ENCODE data around the gene SPRTN.

GRCh38 chr1:231387770-231388669, 49.9 kb downstream of the SPRTN start:
- TF ChIP-seq, protein P1, sequence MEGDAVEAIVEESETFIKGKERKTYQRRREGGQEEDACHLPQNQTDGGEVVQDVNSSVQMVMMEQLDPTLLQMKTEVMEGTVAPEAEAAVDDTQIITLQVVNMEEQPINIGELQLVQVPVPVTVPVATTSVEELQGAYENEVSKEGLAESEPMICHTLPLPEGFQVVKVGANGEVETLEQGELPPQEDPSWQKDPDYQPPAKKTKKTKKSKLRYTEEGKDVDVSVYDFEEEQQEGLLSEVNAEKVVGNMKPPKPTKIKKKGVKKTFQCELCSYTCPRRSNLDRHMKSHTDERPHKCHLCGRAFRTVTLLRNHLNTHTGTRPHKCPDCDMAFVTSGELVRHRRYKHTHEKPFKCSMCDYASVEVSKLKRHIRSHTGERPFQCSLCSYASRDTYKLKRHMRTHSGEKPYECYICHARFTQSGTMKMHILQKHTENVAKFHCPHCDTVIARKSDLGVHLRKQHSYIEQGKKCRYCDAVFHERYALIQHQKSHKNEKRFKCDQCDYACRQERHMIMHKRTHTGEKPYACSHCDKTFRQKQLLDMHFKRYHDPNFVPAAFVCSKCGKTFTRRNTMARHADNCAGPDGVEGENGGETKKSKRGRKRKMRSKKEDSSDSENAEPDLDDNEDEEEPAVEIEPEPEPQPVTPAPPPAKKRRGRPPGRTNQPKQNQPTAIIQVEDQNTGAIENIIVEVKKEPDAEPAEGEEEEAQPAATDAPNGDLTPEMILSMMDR (IDR thresholded peaks at IDR 0.05): no peak
- no peak for TF ChIP-seq POLR2A (IDR thresholded peaks at IDR 0.05)
